GM12872 (cell line): ENCODE data around the gene RPL29.

Experiments used
- CTCF ChIP-seq: IDR thresholded peaks from 3 replicates; pipeline ENCODE4 v1.5.1; 2011; ENCODE audit warnings: low read depth, mild to moderate bottlenecking, low read length, moderate library complexity; ENCODE audit not compliant: insufficient read depth

Gene RPL29

GRCh38 chr3:51975852-51976549 is 19.7 kb downstream of the RPL29 start:
- TF ChIP-seq CTCF, result 0 out of 3 replicates have a peak, but pooled peaks have one; percentile 17

GRCh38 chr3:51974963-51975851 is 20.5 kb downstream of the RPL29 start, which contains the start of gene ABHD14A:
TSS of gene ABHD14A (plus strand) at chr3:51975064. CDS start at chr3:51975136, 72 bp downstream.
- TF ChIP-seq CTCF, result no peak

- 0 out of 3 replicates have a peak, but pooled peaks have one; percentile 5 for TF ChIP-seq CTCF
Observed at GRCh38 chr3:51974277-51974962, 21.3 kb downstream of the RPL29 start.

- TF ChIP-seq CTCF, result no peak
Observed at GRCh38 chr3:51971350-51971749, 24.3 kb downstream of the RPL29 start.

GRCh38 chr3:51970606-51971300 is 24.9 kb downstream of the RPL29 start:
- TF ChIP-seq CTCF, result no peak

- TF ChIP-seq CTCF, result no peak
Observed at GRCh38 chr3:51969841-51970240, 25.9 kb downstream of the RPL29 start.
